CD4-positive, alpha-beta T cell (primary cell): ENCODE results near the gene SULT4A1. TPM values are rescaled to one million over a fixed set of nuclear protein-coding genes. Genes with fewer than 3 reads are reported as not detected.

Experiments used
- ATAC-seq: fragments of 200-7000 bp; cut with Tn5 transposase; one replicate; pipeline ENCODE4 v1.10.0; 2022; ENCODE audit warnings: mild to moderate bottlenecking; ENCODE audit not compliant: poor library complexity
- CTCF ChIA-PET: fragments of 350-600 bp; sonication (Branson Sonifier 250); formaldehyde crosslinking; loops from one replicate; lab custom pipeline; 2021; ENCODE audit warnings: antibody characterized with exemption, inconsistent platforms; lab: Charles Lee
- POLR2A ChIA-PET: fragments of 350-600 bp; sonication (Branson Sonifier 250); formaldehyde crosslinking; loops from one replicate; lab custom pipeline; 2021; ENCODE audit warnings: antibody characterized with exemption, inconsistent platforms; lab: Charles Lee
- DNase-seq, 14 experiments: peaks; one replicate each; pipeline ENCODE4 v3.0.0-alpha.2; 2013 to 2020; ENCODE audit warnings: mixed read lengths in 2 of 14
- H3K27ac ChIP-seq, 2 donors: one replicate each; pipeline versions ENCODE4 v1.5.1 to v1.7.0; 2013; ENCODE audit warnings: low read length in 2 of 2, low read depth in 1 of 2, mild to moderate bottlenecking in 1 of 2
- H3K27me3 ChIP-seq, 2 experiments: 1 replicate in 1 of 2; 2 replicates in 1 of 2; pipeline versions ENCODE4 v1.6.1 to v1.7.0; 2013; ENCODE audit warnings: low read length in 2 of 2, control low read depth in 1 of 2, mild to moderate bottlenecking in 1 of 2, moderate library complexity in 1 of 2; ENCODE audit not compliant: insufficient read depth in 2 of 2, control insufficient read depth in 1 of 2
- H3K36me3 ChIP-seq: one replicate; pipeline ENCODE4 v1.6.1; 2013; ENCODE audit warnings: low read length, control low read depth; ENCODE audit not compliant: insufficient read depth
- H3K4me1 ChIP-seq: one replicate; pipeline ENCODE4 v1.6.1; 2013; ENCODE audit warnings: low read length, control low read depth; ENCODE audit not compliant: insufficient read depth
- H3K4me3 ChIP-seq: one replicate; pipeline ENCODE4 v1.5.1; 2013; ENCODE audit warnings: mild to moderate bottlenecking, low read length, moderate library complexity
- H3K9me3 ChIP-seq, 2 experiments: 1 replicate in 1 of 2; 2 replicates in 1 of 2; pipeline versions ENCODE4 v1.6.1 to v1.7.0; 2013; ENCODE audit warnings: low read length in 2 of 2, mild to moderate bottlenecking in 2 of 2, control low read depth in 1 of 2, moderate library complexity in 1 of 2; ENCODE audit not compliant: control insufficient read depth in 1 of 2, insufficient read depth in 1 of 2
- H3K27ac Mint-ChIP-seq: one replicate; pipeline ENCODE4 v1.8.0; 2020; ENCODE audit warnings: mixed read lengths
- H3K27me3 Mint-ChIP-seq: one replicate; pipeline ENCODE4 v1.8.0; 2021; ENCODE audit warnings: mixed read lengths
- H3K36me3 Mint-ChIP-seq: one replicate; pipeline ENCODE4 v1.8.0; 2021; ENCODE audit warnings: low read depth, mixed read lengths
- H3K4me1 Mint-ChIP-seq: one replicate; pipeline ENCODE4 v1.8.0; 2021; ENCODE audit warnings: low read depth, mixed read lengths
- H3K4me3 Mint-ChIP-seq: one replicate; pipeline ENCODE4 v1.8.0; 2020; ENCODE audit warnings: mild to moderate bottlenecking, mixed read lengths
- H3K9me3 Mint-ChIP-seq: one replicate; pipeline ENCODE4 v1.8.0; 2020; ENCODE audit warnings: mixed read lengths
- CTCF ChIP-seq: fragments of 200-600 bp; IDR thresholded peaks from one replicate; pipeline ENCODE4 v1.8.0; 2022; ENCODE audit warnings: antibody characterized with exemption, mild to moderate bottlenecking
- intact Hi-C, 2 experiments: fragments of 100-400 bp; cut with DNase I in 1 of 2; cut with micrococcal nuclease in 1 of 2; formaldehyde crosslinking; loops; one replicate each; pipeline versions ENCODE4 v1.15.1 to v1.9.0; 2023 to 2025; cut with DNase I, micrococcal nuclease
- total RNA-seq, 174 experiments: library from RNA in 2 of 174; stranded (reverse) in 2 of 174; gene quantifications; one replicate each; pipeline ENCODE4 v1.2.3 and lab custom pipeline; 2021 to 2026

SULT4A1 gene
- total RNA-seq, 2 experiments from 2014 or later: not detected

- no peak overlapping the region for H3K27ac Mint-ChIP-seq
- Histone ChIP-seq H3K27ac (no peak overlapping the region), H3K27me3 (peaks cover 32 to 52% of the 10 kb centered on the region in 2 experiments), H3K36me3 (no peaks in the 10 kb centered on the region), H3K4me3 (no peak overlapping the region), H3K4me1 (peaks cover 11% of the 10 kb centered on the region), H3K9me3 (peaks cover 0 to 5% of the 10 kb centered on the region in 2 experiments)
- intact Hi-C loops: no loop called here
- ChIA-PET POLR2A (no interaction called here), CTCF (no interaction called here)
- DNase-seq (no peak), ATAC-seq (no peak)
- H3K4me3 Mint-ChIP-seq: no peak overlapping the region
- no peaks in the 10 kb centered on the region for H3K9me3 Mint-ChIP-seq
- no peaks in the 10 kb centered on the region for H3K36me3 Mint-ChIP-seq
- peaks cover 40% of the 10 kb centered on the region for H3K27me3 Mint-ChIP-seq
- no peaks in the 10 kb centered on the region for H3K4me1 Mint-ChIP-seq
- TF ChIP-seq CTCF: no peak
Measured at GRCh38 chr22:43892183-43892894, 30.0 kb upstream of the SULT4A1 start.

GRCh38 chr22:43891360-43892182 is 29.3 kb upstream of the SULT4A1 start, which contains the start of gene PNPLA5:
Gene PNPLA5 (minus strand): TSS chr22:43892013. CDS start chr22:43891880, 133 bp downstream.
- no peaks in the 10 kb centered on the region for H3K4me1 Mint-ChIP-seq
- Histone ChIP-seq H3K27ac (no peak within 1 kb of the TSS), H3K4me1 (peaks cover 11% of the 10 kb centered on the region), H3K27me3 (peaks cover 34 to 54% of the 10 kb centered on the region in 2 experiments), H3K36me3 (no peaks in the 10 kb centered on the region), H3K9me3 (peaks cover 0 to 5% of the 10 kb centered on the region in 2 experiments), H3K4me3 (no peak within 1 kb of the TSS)
- ChIA-PET POLR2A (no interaction called here), CTCF (no interaction called here)
- ATAC-seq (no peak), DNase-seq (no peak)
- no peaks in the 10 kb centered on the region for H3K9me3 Mint-ChIP-seq
- no peaks in the 10 kb centered on the region for H3K36me3 Mint-ChIP-seq
- H3K27me3 Mint-ChIP-seq: peaks cover 47% of the 10 kb centered on the region
- no peak within 1 kb of the TSS for H3K4me3 Mint-ChIP-seq
- no peak within 1 kb of the TSS for H3K27ac Mint-ChIP-seq
- intact Hi-C loops: no loop called here
- no peak for TF ChIP-seq CTCF

- H3K27ac Mint-ChIP-seq: no peak overlapping the region
- no peak overlapping the region for H3K4me3 Mint-ChIP-seq
- no peaks in the 10 kb centered on the region for H3K36me3 Mint-ChIP-seq
- peaks cover 34 to 54% of the 10 kb centered on the region in 2 experiments for H3K27me3 ChIP-seq
- H3K27ac ChIP-seq: no peak overlapping the region
- H3K27me3 Mint-ChIP-seq: peaks cover 50% of the 10 kb centered on the region
- intact Hi-C loops: no loop called here
- H3K4me3 ChIP-seq: no peak overlapping the region
- ChIA-PET POLR2A (no interaction called here), CTCF (no interaction called here)
- DNase-seq (no peak), ATAC-seq (no peak)
- H3K4me1 Mint-ChIP-seq: no peaks in the 10 kb centered on the region
- no peaks in the 10 kb centered on the region for H3K36me3 ChIP-seq
- TF ChIP-seq CTCF: no peak
- H3K9me3 ChIP-seq: peaks cover 0 to 5% of the 10 kb centered on the region in 2 experiments
- H3K4me1 ChIP-seq: peaks cover 11% of the 10 kb centered on the region
- no peaks in the 10 kb centered on the region for H3K9me3 Mint-ChIP-seq
Measured at GRCh38 chr22:43890901-43891331, 28.6 kb upstream of the SULT4A1 start.
